WERI-Rb-1 (cell line): Measurements from ENCODE around the gene LRPPRC.
A peak's percentile ranks its signal among the peaks of the same experiment; 100 is the strongest.

ENCODE experiments used
- DNase-seq: peaks from one replicate; pipeline ENCODE4 v3.0.0-alpha.2; 2020
- H3K27ac ChIP-seq: fragments of 250-450 bp; sonication (Bioruptor Pico); 2 replicates; pipeline ENCODE4 v1.5.1; 2020; ENCODE audit warnings: mild to moderate bottlenecking, moderate library complexity
- H3K27me3 ChIP-seq: fragments of 250-450 bp; sonication (Bioruptor Pico); 2 replicates; pipeline ENCODE4 v1.5.1; 2021; ENCODE audit warnings: mild to moderate bottlenecking, low read depth, moderate library complexity; ENCODE audit not compliant: insufficient read depth, severe bottlenecking
- H3K36me3 ChIP-seq: fragments of 250-450 bp; sonication (Bioruptor Pico); 2 replicates; pipeline ENCODE4 v1.5.1; 2020; ENCODE audit warnings: mild to moderate bottlenecking, moderate library complexity
- H3K4me3 ChIP-seq: 2 replicates; pipeline ENCODE4 v1.5.1; 2011; ENCODE audit warnings: low read depth, mild to moderate bottlenecking, control low read depth, low read length
- H3K9me3 ChIP-seq: fragments of 250-450 bp; sonication (Bioruptor Pico); 2 replicates; pipeline ENCODE4 v1.5.1; 2021; ENCODE audit warnings: mild to moderate bottlenecking, moderate library complexity; ENCODE audit not compliant: severe bottlenecking
- CTCF ChIP-seq: IDR thresholded peaks from 2 replicates; pipeline ENCODE4 v1.5.1; 2011; ENCODE audit warnings: low read depth, mild to moderate bottlenecking, control low read depth, inconsistent platforms, low read length

Gene LRPPRC

GRCh38 chr2:43880471-43880870 is 115.3 kb downstream of the LRPPRC start:
- H3K27me3 ChIP-seq = no peaks in the 10 kb centered on the region
- no peak for TF ChIP-seq CTCF

DNA sequence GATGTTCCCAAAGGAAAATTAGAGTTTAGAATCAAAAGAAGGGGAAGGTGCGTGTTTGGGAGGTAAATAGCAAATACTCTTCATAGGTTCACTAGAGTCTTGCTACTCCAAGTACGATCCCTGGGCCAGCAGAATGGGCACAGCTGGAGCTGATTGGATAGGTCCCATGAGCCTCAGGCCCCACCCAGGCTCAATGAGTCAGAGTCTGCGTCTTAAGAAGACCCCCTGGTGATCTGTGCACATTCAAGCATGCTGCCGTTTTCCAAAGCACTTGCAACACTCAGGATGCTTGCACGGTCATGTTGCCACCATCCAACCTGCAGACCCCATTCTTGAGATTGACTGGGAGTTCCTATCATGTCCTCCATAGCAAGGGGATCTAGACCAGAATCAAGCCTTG is 116.5 kb downstream of the LRPPRC start:
- DNase-seq = no peak
- TF ChIP-seq CTCF = no peak
- H3K27ac ChIP-seq = no peak overlapping the region

More at GRCh38 chr2:43880471-43880870, 115.3 kb downstream of the LRPPRC start:
- Histone ChIP-seq H3K36me3 (no peaks in the 10 kb centered on the region), H3K27ac (no peak overlapping the region), H3K9me3 (no peaks in the 10 kb centered on the region), H3K4me3 (no peak overlapping the region)
- DNase-seq = no peak

DNA sequence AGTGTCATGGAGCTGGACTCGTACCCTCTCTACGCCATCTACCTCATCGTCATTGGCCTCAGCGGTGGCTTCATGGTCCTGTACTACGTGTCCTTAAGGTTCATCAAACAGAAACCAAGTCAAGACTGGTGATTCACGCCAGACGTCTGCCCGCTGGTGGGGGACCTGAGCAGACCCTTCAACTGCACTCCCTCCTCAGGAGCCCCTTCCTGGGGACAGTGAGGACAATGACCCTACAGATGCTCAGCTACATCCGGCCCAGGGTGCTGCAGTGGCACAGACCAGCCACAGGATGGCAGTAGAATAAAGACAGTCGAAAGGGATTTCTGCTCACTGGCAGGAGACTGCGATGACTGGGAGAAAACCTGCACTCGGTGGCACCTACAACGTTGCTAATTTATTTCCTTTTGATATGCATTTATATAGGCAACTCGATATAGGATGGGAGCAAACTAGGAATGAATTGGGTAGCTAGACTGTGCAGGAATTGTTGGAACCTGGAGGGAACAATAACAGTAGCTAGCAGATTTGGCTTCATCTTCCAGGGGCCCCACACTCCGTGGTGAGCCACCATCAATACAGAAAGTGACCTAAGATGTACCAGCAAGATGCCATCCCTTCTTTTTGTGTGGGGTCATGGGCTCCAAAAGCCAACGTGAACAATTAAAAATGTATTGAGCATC is 117.9 kb downstream of the LRPPRC start:
- Histone ChIP-seq H3K27ac (no peak overlapping the region), H3K4me3 (peak overlapping the region; percentile 10), H3K36me3 (no peaks in the 10 kb centered on the region), H3K9me3 (no peaks in the 10 kb centered on the region), H3K27me3 (no peaks in the 10 kb centered on the region)
- DNase-seq = peak; percentile 87
- peak; percentile 97 for TF ChIP-seq CTCF

More for the DNA sequence above, 116.5 kb downstream of the LRPPRC start:
- Histone ChIP-seq H3K36me3 (no peaks in the 10 kb centered on the region), H3K27me3 (no peaks in the 10 kb centered on the region), H3K4me3 (no peak overlapping the region), H3K9me3 (no peaks in the 10 kb centered on the region)

GRCh38 chr2:43874776-43875451 is 120.9 kb downstream of the LRPPRC start:
- DNase-seq = no peak
- Histone ChIP-seq H3K9me3 (no peaks in the 10 kb centered on the region), H3K4me3 (no peak overlapping the region), H3K27ac (no peak overlapping the region), H3K27me3 (peaks cover 7% of the 10 kb centered on the region), H3K36me3 (no peaks in the 10 kb centered on the region)
- TF ChIP-seq CTCF = no peak

DNA sequence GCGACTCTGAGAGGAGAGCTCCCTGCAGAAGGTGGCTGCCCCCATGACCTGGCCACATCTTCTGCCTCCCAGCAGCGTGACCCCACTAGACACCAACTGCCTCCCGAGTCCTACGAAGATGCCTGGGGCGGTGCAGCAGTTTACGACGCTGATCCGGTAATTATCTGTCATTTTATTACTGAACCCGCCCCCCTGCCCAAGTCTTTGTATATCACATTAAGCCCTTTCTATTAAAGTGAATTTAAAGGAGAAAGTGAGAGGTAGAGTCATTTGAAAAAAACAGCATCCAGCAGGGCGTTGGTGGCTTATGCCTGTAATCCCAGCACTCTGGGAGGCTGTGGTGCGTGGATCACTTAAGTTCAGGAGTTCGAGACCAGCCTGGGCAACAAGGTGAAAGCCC is 123.6 kb downstream of the LRPPRC start:
- H3K27ac ChIP-seq = no peak overlapping the region
- TF ChIP-seq CTCF = no peak
- no peak for DNase-seq
- no peak overlapping the region for H3K4me3 ChIP-seq
- H3K36me3 ChIP-seq = no peaks in the 10 kb centered on the region
- peaks cover 7% of the 10 kb centered on the region for H3K27me3 ChIP-seq
- H3K9me3 ChIP-seq = no peaks in the 10 kb centered on the region
